ENCODE data around the gene CRYBG1. TPM values are rescaled to one million over a fixed set of nuclear protein-coding genes. Genes with fewer than 3 reads are reported as not detected.
A peak's percentile ranks its signal among the peaks of the same experiment; 100 is the strongest.

CRYBG1 gene
- total and polyA plus RNA-seq, 2 donors (not counting 3 experiments of a cell fraction or from before 2014, with no cell fraction given), result 4.1 to 30.1 TPM

GRCh38 chr6:106527117-106527516, 166.6 kb downstream of the CRYBG1 start:
- intact Hi-C loops (cut with micrococcal nuclease) (no loop called here), dilution Hi-C loops (cut with MboI; ENCODE audit: extremely low pct_ligation_motif_present, low sequenced_read_pairs) (no loop called here)
- FAIRE-seq (no peak), DNase-seq (ENCODE audit: low read depth, low spot score) (no peak)
- BruUV-seq (replicated peaks), result no TSS peak
- Histone ChIP-seq H3K4me2 (ENCODE audit: insufficient read depth, low read length) (peak overlapping the region; percentile 43), H4K20me1 (replicated peaks; ENCODE audit: control insufficient read depth, extremely low read depth, insufficient read depth, low read length) (no peaks in the 10 kb centered on the region), H3K36me3 (ENCODE audit: control insufficient read depth in 2 of 2, extremely low read depth in 1 of 2, insufficient read depth in 2 of 2, low read length in 2 of 2) (no peaks in the 10 kb centered on the region), H3K79me2 (ENCODE audit: control insufficient read depth, insufficient read depth, low read length) (no peaks in the 10 kb centered on the region), H3K4me1 (ENCODE audit: control insufficient read depth, extremely low read depth, insufficient read depth, low read length) (peaks cover 54% of the 10 kb centered on the region), H3K27me3 (ENCODE audit: control insufficient read depth in 2 of 2, insufficient read depth in 2 of 2, low read length in 2 of 2) (no peaks in the 10 kb centered on the region), H3K9me1 (replicated peaks; ENCODE audit: control insufficient read depth, extremely low read depth, insufficient read depth, low read length) (no peaks in the 10 kb centered on the region), H3K4me3 (replicated peaks in 1 of 3; ENCODE audit: insufficient read depth in 1 of 3, low read depth in 1 of 3, low read length in 3 of 3) (no peak overlapping the region), H3K9me3 (replicated peaks; ENCODE audit: control insufficient read depth, insufficient read depth, low read length) (no peaks in the 10 kb centered on the region), H3K9ac (replicated peaks; ENCODE audit: extremely low read depth, insufficient read depth, low read length) (no peak overlapping the region), H3K27ac (ENCODE audit: insufficient read depth, low read depth, low read length) (peak overlapping the region; percentile 80), H2AFZ (ENCODE audit: low read depth, low read length) (no peak overlapping the region)
- ChIA-PET CTCF (interaction anchor here (1.1 kb wide), 1 partner anchor 15 kb away, joined by 7 read pairs; no protein-coding TSS in a partner anchor), POLR2A (no interaction called here)
- TF ChIP-seq EZH2 (IDR thresholded peaks at IDR 0.05; ENCODE audit: borderline replicate concordance, low read depth, low read length, severe bottlenecking) (no peak), JUN (IDR thresholded peaks at IDR 0.05; ENCODE audit: borderline replicate concordance, insufficient read depth, insufficient read length, low read depth) (no peak), FOS (IDR thresholded peaks at IDR 0.05; ENCODE audit: borderline replicate concordance, insufficient read depth, low read length) (no peak), CTCF (IDR thresholded peaks at IDR 0.05; ENCODE audit: extremely low read depth in 1 of 2, insufficient read depth in 1 of 2, low read depth in 1 of 2, low read length in 2 of 2) (no peak), POLR2AphosphoS5 (IDR thresholded peaks at IDR 0.05; ENCODE audit: insufficient read depth, low read depth, low read length) (no peak), MYC (IDR thresholded peaks at IDR 0.05; ENCODE audit: low read depth, low read length) (no peak), GATA2 (IDR thresholded peaks at IDR 0.05; ENCODE audit: insufficient read depth, insufficient read length, low read depth, low read length) (no peak), POLR2A (IDR thresholded peaks at IDR 0.05; ENCODE audit: low read depth, low read length) (no peak), MAX (IDR thresholded peaks at IDR 0.05; ENCODE audit: insufficient read depth, insufficient read length) (no peak)
